HG03039 (cell line): ENCODE data around the gene ZMIZ2.
A peak's percentile ranks its signal among the peaks of the same experiment; 100 is the strongest.
"Not testable (repeated sequence)": the region's sequence is repeated elsewhere in the genome, so short reads cannot be mapped to it uniquely, and the experiment has no call there.

Experiments
- ATAC-seq: cut with Tn5 transposase; IDR thresholded peaks from one replicate; pipeline ENCODE4 v1.9.1; 2021; ENCODE audit warnings: mild to moderate bottlenecking, moderate library complexity; ENCODE audit not compliant: unreplicated experiment

Gene ZMIZ2

GRCh38 chr7:44771358-44771757, 22.7 kb downstream of the ZMIZ2 start:
- ATAC-seq: no peak

GRCh38 chr7:44772440-44772839, 23.8 kb downstream of the ZMIZ2 start:
- ATAC-seq: no peak

- ATAC-seq: no peak
These were observed 24.2 kb downstream of the ZMIZ2 start for GRCh38 chr7:44772867-44773266.

- ATAC-seq: not testable (repeated sequence)
These were observed 25.8 kb downstream of the ZMIZ2 start for GRCh38 chr7:44774486-44774885.

GRCh38 chr7:44775383-44776107, 26.9 kb downstream of the ZMIZ2 start:
- ATAC-seq: no peak

- no peak for ATAC-seq
These were observed 27.6 kb downstream of the ZMIZ2 start for GRCh38 chr7:44776211-44776610.

- ATAC-seq: no peak
These were observed 33.8 kb downstream of the ZMIZ2 start for GRCh38 chr7:44782460-44782859.

- ATAC-seq: no peak
These were observed 34.8 kb downstream of the ZMIZ2 start for GRCh38 chr7:44783407-44783806.

GRCh38 chr7:44784364-44784763, 35.7 kb downstream of the ZMIZ2 start:
- no peak for ATAC-seq

- ATAC-seq: not testable (repeated sequence)
These were observed 36.6 kb downstream of the ZMIZ2 start for GRCh38 chr7:44785218-44785617.

- no peak for ATAC-seq
These were observed 38.4 kb downstream of the ZMIZ2 start for GRCh38 chr7:44787041-44787440.

- ATAC-seq: no peak
These were observed 39.1 kb downstream of the ZMIZ2 start for GRCh38 chr7:44787762-44788161.

GRCh38 chr7:44789990-44790389, 41.3 kb downstream of the ZMIZ2 start:
- ATAC-seq: no peak

GRCh38 chr7:44791278-44792219, 42.9 kb downstream of the ZMIZ2 start:
- no peak for ATAC-seq

- ATAC-seq: no peak
These were observed 45.3 kb downstream of the ZMIZ2 start for GRCh38 chr7:44793919-44794318.

- ATAC-seq: no peak
These were observed 45.7 kb downstream of the ZMIZ2 start for GRCh38 chr7:44794331-44794730.

GRCh38 chr7:44796034-44796503, 47.4 kb downstream of the ZMIZ2 start:
- peak; percentile 19 for ATAC-seq

- ATAC-seq: peak; percentile 85
These were observed 48.1 kb downstream of the ZMIZ2 start, which contains the start of gene PPIA for GRCh38 chr7:44796504-44797328. TSS of gene PPIA (plus strand) at chr7:44796681. CDS start at chr7:44796725, 44 bp downstream.

GRCh38 chr7:44797329-44798258, 48.9 kb downstream of the ZMIZ2 start:
- ATAC-seq: peak; percentile 46
